ENCODE data around the gene DPM2. TPM values are rescaled to one million over a fixed set of nuclear protein-coding genes. Genes with fewer than 3 reads are reported as not detected.

The DPM2 gene
- total RNA-seq, 1 donor from 2014 or later = 34.0 TPM

- no peak for TF ChIP-seq CTCF (IDR thresholded peaks at IDR 0.05; ENCODE audit: unreplicated experiment)
- Mint-ChIP-seq H3K4me1 (ENCODE audit: low read depth) (no peaks in the 10 kb centered on the region), H3K36me3 (ENCODE audit: insufficient read depth) (no peaks in the 10 kb centered on the region), H3K4me3 (ENCODE audit: low read depth) (no peak overlapping the region), H3K27ac (no peak overlapping the region), H3K9me3 (ENCODE audit: low read depth) (no peaks in the 10 kb centered on the region), H3K27me3 (peaks cover 35% of the 10 kb centered on the region)
- no peak for DNase-seq (ENCODE audit: low spot score, unreplicated experiment)
These were observed 18.3 kb downstream of the DPM2 start for GRCh38 chr9:127919253-127919815.

GRCh38 chr9:127918183-127919107, 19.2 kb downstream of the DPM2 start:
- Mint-ChIP-seq H3K4me3 (ENCODE audit: low read depth) (no peak overlapping the region), H3K9me3 (ENCODE audit: low read depth) (no peaks in the 10 kb centered on the region), H3K36me3 (ENCODE audit: insufficient read depth) (no peaks in the 10 kb centered on the region), H3K27ac (no peak overlapping the region), H3K4me1 (ENCODE audit: low read depth) (no peaks in the 10 kb centered on the region), H3K27me3 (peaks cover 31% of the 10 kb centered on the region)
- peak; percentile 16 for TF ChIP-seq CTCF (IDR thresholded peaks at IDR 0.05; ENCODE audit: unreplicated experiment)
- no peak for DNase-seq (ENCODE audit: low spot score, unreplicated experiment)

GRCh38 chr9:127917603-127918002, 20.1 kb downstream of the DPM2 start:
- no peak for TF ChIP-seq CTCF (IDR thresholded peaks at IDR 0.05; ENCODE audit: unreplicated experiment)
- Mint-ChIP-seq H3K9me3 (ENCODE audit: low read depth) (no peaks in the 10 kb centered on the region), H3K27me3 (peaks cover 25% of the 10 kb centered on the region)

GRCh38 chr9:127916720-127917581, 20.7 kb downstream of the DPM2 start, which contains the start of gene ST6GALNAC4:
Gene ST6GALNAC4, minus strand, starts transcription at chr9:127917041. Its CDS starts 622 bp downstream, at chr9:127916419.
- Mint-ChIP-seq H3K4me1 (ENCODE audit: low read depth) (peaks cover 4% of the 10 kb centered on the region), H3K27me3 (peaks cover 22% of the 10 kb centered on the region), H3K36me3 (ENCODE audit: insufficient read depth) (no peaks in the 10 kb centered on the region), H3K9me3 (ENCODE audit: low read depth) (no peaks in the 10 kb centered on the region), H3K4me3 (ENCODE audit: low read depth) (peak within 1 kb of the TSS; percentile 64), H3K27ac (no peak within 1 kb of the TSS)
- peak; percentile 92 for DNase-seq (ENCODE audit: low spot score, unreplicated experiment)
- TF ChIP-seq CTCF (IDR thresholded peaks at IDR 0.05; ENCODE audit: unreplicated experiment) = no peak

More at GRCh38 chr9:127917603-127918002, 20.1 kb downstream of the DPM2 start:
- Mint-ChIP-seq H3K4me1 (ENCODE audit: low read depth) (peaks cover 4% of the 10 kb centered on the region), H3K4me3 (ENCODE audit: low read depth) (no peak overlapping the region), H3K36me3 (ENCODE audit: insufficient read depth) (no peaks in the 10 kb centered on the region), H3K27ac (no peak overlapping the region)
- DNase-seq (ENCODE audit: low spot score, unreplicated experiment) = no peak

All from progenitor cell of endocrine pancreas (in vitro differentiated cells).